Keratinocyte (primary cell): ENCODE data around the gene CACNG5. TPM values are rescaled to one million over a fixed set of nuclear protein-coding genes. Genes with fewer than 3 reads are reported as not detected.

Experiments
- DNase-seq: peaks from one replicate; pipeline ENCODE4 v3.0.0-alpha.2; 2011; ENCODE audit warnings: low read depth, missing footprints, low spot score
- FAIRE-seq: peaks from 2 replicates; lab custom pipeline; 2011; peaks lifted over from hg19 to GRCh38; lab: Jason Lieb, UNC
- H2AFZ ChIP-seq: 2 replicates; pipeline ENCODE4 v1.6.0; 2012; ENCODE audit warnings: low read length, control low read depth, inconsistent platforms; ENCODE audit not compliant: control insufficient read depth
- H3K27ac ChIP-seq: 2 replicates; pipeline ENCODE4 v1.5.1; 2011; ENCODE audit warnings: low read length; ENCODE audit not compliant: control insufficient read depth, insufficient read depth
- H3K27me3 ChIP-seq: 3 replicates; pipeline ENCODE4 v1.6.0; 2011; ENCODE audit warnings: low read length; ENCODE audit not compliant: control insufficient read depth, insufficient read depth; ENCODE audit errors: extremely low read depth
- H3K36me3 ChIP-seq, 2 experiments: 2 replicates in 1 of 2; 3 replicates in 1 of 2; pipeline ENCODE4 v1.5.1; 2011; ENCODE audit warnings: low read length in 2 of 2, mild to moderate bottlenecking in 1 of 2; ENCODE audit not compliant: control insufficient read depth in 2 of 2, insufficient read depth in 2 of 2; ENCODE audit errors: extremely low read depth in 1 of 2
- H3K4me1 ChIP-seq: 3 replicates; pipeline ENCODE4 v1.5.1; 2011; ENCODE audit warnings: low read length; ENCODE audit not compliant: control insufficient read depth, insufficient read depth; ENCODE audit errors: extremely low read depth
- H3K4me2 ChIP-seq: 3 replicates; pipeline ENCODE4 v1.6.0; 2011; ENCODE audit warnings: low read depth, low read length; ENCODE audit not compliant: control insufficient read depth, insufficient read depth; ENCODE audit errors: extremely low read depth
- H3K4me3 ChIP-seq, 3 experiments: fragments of 200-600 bp in 1 of 3; sonication (generic) in 1 of 3; 2 replicates in 2 of 3; 3 replicates in 1 of 3; pipeline ENCODE4 v1.5.1; 2011 to 2016; ENCODE audit warnings: low read length in 3 of 3, mild to moderate bottlenecking in 3 of 3, control low read depth in 2 of 3, inconsistent platforms in 1 of 3, low read depth in 1 of 3, mixed read lengths in 1 of 3, mixed run types in 1 of 3, moderate library complexity in 1 of 3; ENCODE audit not compliant: control insufficient read depth in 2 of 3, insufficient read depth in 2 of 3; ENCODE audit errors: extremely low read depth in 1 of 3
- H3K79me2 ChIP-seq: 2 replicates; pipeline ENCODE4 v1.6.0; 2012; ENCODE audit warnings: low read length; ENCODE audit not compliant: control insufficient read depth, insufficient read depth
- H3K9ac ChIP-seq: 3 replicates; pipeline ENCODE4 v1.6.0; 2011; ENCODE audit warnings: low read length; ENCODE audit not compliant: control insufficient read depth, insufficient read depth; ENCODE audit errors: extremely low read depth
- H3K9me1 ChIP-seq: 3 replicates; pipeline ENCODE4 v1.6.0; 2011; ENCODE audit warnings: low read length; ENCODE audit not compliant: control insufficient read depth, insufficient read depth; ENCODE audit errors: extremely low read depth
- H3K9me3 ChIP-seq: 2 replicates; pipeline ENCODE4 v1.5.1; 2012; ENCODE audit warnings: low read depth, low read length; ENCODE audit not compliant: control insufficient read depth
- H4K20me1 ChIP-seq: 3 replicates; pipeline ENCODE4 v1.6.0; 2011; ENCODE audit warnings: low read length; ENCODE audit not compliant: control insufficient read depth, insufficient read depth; ENCODE audit errors: extremely low read depth
- EZH2 ChIP-seq: IDR thresholded peaks from one replicate; pipeline ENCODE4 v1.6.1; 2012; ENCODE audit warnings: inconsistent platforms, mild to moderate bottlenecking, low read length, moderate library complexity
- dilution Hi-C: fragments of 300-500 bp; cut with MboI; formaldehyde crosslinking; loops from one replicate; pipeline ENCODE4 v1.7.0; 2020; ENCODE audit warnings: low sequenced_read_pairs; ENCODE audit not compliant: extremely low pct_ligation_motif_present
- polyA plus RNA-seq, 5 experiments: library from polyadenylated mRNA; depleted of rRNA in 3 of 5; stranded (reverse) in 3 of 5; stranded (forward) in 1 of 5; unstranded in 1 of 5; fragments of >200 nt; gene quantifications; 1 replicate in 1 of 5; 2 replicates in 3 of 5; 3 replicates in 1 of 5; pipeline versions ENCODE4 v1.2.1 to v1.2.3, GENCODE V29; 2011 to 2012; ENCODE audit warnings: missing spikeins in 2 of 5, low read depth in 1 of 5, low replicate concordance in 1 of 5
- TF ChIP-seq, protein P1 (sequence below), 3 experiments: IDR thresholded peaks in 1 of 3; conservative IDR thresholded peaks in 1 of 3; optimal IDR thresholded peaks in 1 of 3; 2 replicates in 2 of 3; 3 replicates in 1 of 3; pipeline versions ENCODE3 to v1.5.1; 2011; ENCODE audit warnings: low read length in 3 of 3, mild to moderate bottlenecking in 3 of 3, moderate library complexity in 2 of 3, control low read depth in 1 of 3, inconsistent platforms in 1 of 3; ENCODE audit not compliant: insufficient read depth in 2 of 3; ENCODE audit errors: extremely low read depth in 1 of 3

CACNG5 gene
- polyA plus RNA-seq, 1 donor (not counting 4 experiments of a cell fraction or from before 2014, with no cell fraction given) = not detected

DNA sequence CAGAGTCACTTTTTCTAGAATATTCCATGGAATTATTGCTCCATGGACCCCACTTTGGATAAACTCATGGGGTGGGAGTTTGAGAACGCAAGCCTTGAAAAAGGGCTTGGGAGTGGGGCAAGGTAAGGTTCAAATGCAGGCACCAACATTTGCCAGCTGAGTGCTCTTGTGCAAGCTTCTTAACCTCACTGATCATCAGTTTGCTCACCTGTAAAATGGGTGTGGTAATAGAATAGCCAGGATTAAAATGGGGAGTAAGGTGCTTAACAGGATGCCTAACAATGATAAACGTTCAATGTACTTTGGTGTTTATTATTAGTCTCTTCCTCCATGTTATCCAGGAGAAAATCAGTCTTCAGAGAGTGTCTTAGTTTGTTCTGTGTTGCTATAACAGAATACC, 39.0 kb downstream of the CACNG5 start:
- H3K4me2 ChIP-seq = no peak overlapping the region
- no peak overlapping the region for H3K27ac ChIP-seq
- dilution Hi-C loops = no loop called here
- TF ChIP-seq, protein P1, sequence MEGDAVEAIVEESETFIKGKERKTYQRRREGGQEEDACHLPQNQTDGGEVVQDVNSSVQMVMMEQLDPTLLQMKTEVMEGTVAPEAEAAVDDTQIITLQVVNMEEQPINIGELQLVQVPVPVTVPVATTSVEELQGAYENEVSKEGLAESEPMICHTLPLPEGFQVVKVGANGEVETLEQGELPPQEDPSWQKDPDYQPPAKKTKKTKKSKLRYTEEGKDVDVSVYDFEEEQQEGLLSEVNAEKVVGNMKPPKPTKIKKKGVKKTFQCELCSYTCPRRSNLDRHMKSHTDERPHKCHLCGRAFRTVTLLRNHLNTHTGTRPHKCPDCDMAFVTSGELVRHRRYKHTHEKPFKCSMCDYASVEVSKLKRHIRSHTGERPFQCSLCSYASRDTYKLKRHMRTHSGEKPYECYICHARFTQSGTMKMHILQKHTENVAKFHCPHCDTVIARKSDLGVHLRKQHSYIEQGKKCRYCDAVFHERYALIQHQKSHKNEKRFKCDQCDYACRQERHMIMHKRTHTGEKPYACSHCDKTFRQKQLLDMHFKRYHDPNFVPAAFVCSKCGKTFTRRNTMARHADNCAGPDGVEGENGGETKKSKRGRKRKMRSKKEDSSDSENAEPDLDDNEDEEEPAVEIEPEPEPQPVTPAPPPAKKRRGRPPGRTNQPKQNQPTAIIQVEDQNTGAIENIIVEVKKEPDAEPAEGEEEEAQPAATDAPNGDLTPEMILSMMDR (optimal IDR thresholded peaks at IDR 0.05 in 1 of 3, IDR thresholded peaks at IDR 0.05 in 1 of 3, conservative IDR thresholded peaks at IDR 0.05 in 1 of 3; ENCODE audit: extremely low read depth in 1 of 3, insufficient read depth in 2 of 3, low read length in 3 of 3) = no peak
- TF ChIP-seq EZH2 = no peak
- H3K36me3 ChIP-seq = no peaks in the 10 kb centered on the region
- H3K4me3 ChIP-seq = no peak overlapping the region
- no peak overlapping the region for H3K9ac ChIP-seq
- H3K9me3 ChIP-seq = no peaks in the 10 kb centered on the region
- no peak overlapping the region for H2AFZ ChIP-seq
- no peaks in the 10 kb centered on the region for H3K9me1 ChIP-seq
- H4K20me1 ChIP-seq = no peaks in the 10 kb centered on the region
- peaks cover 4% of the 10 kb centered on the region for H3K27me3 ChIP-seq
- DNase-seq = no peak
- no peaks in the 10 kb centered on the region for H3K4me1 ChIP-seq
- no peak for FAIRE-seq
- no peaks in the 10 kb centered on the region for H3K79me2 ChIP-seq

- dilution Hi-C loops = no loop called here
- no peak overlapping the region for H2AFZ ChIP-seq
- H3K79me2 ChIP-seq = no peaks in the 10 kb centered on the region
- H3K9ac ChIP-seq = no peak overlapping the region
- TF ChIP-seq, protein P1 (optimal IDR thresholded peaks at IDR 0.05 in 1 of 3, IDR thresholded peaks at IDR 0.05 in 1 of 3, conservative IDR thresholded peaks at IDR 0.05 in 1 of 3; ENCODE audit: extremely low read depth in 1 of 3, insufficient read depth in 2 of 3, low read length in 3 of 3) = no peak
- no peak for TF ChIP-seq EZH2
- H3K4me3 ChIP-seq = no peak overlapping the region
- no peaks in the 10 kb centered on the region for H3K36me3 ChIP-seq
- H3K27me3 ChIP-seq = no peaks in the 10 kb centered on the region
- no peaks in the 10 kb centered on the region for H3K9me3 ChIP-seq
- no peaks in the 10 kb centered on the region for H3K4me1 ChIP-seq
- no peak for DNase-seq
- H3K9me1 ChIP-seq = no peaks in the 10 kb centered on the region
- no peak overlapping the region for H3K27ac ChIP-seq
- no peak for FAIRE-seq
- no peaks in the 10 kb centered on the region for H4K20me1 ChIP-seq
- H3K4me2 ChIP-seq = no peak overlapping the region
These were observed 50.0 kb downstream of the CACNG5 start for GRCh38 chr17:66884931-66885330.
